A673 (cell line): ENCODE measurements around the gene PSMC6. TPM values are rescaled to one million over a fixed set of nuclear protein-coding genes. Genes with fewer than 3 reads are reported as not detected.

Experiments used
- BruUV-seq: library from RNA; stranded (reverse); fragments of 400-500 nt; replicated peaks from 2 replicates; lab custom pipeline; 2021; lab: Mats Ljungman, UMichigan
- CTCF ChIA-PET: fragments of 300-600 bp; sonication (Branson Sonifier 250); formaldehyde crosslinking; loops from one replicate; lab custom pipeline; 2022; ENCODE audit warnings: antibody characterized with exemption; lab: Charles Lee
- POLR2A ChIA-PET: fragments of 300-600 bp; sonication (Branson Sonifier 250); formaldehyde crosslinking; loops from one replicate; lab custom pipeline; 2022; ENCODE audit warnings: antibody characterized with exemption; ENCODE audit not compliant: low non-redundant PET; lab: Charles Lee
- DNase-seq: peaks from one replicate; pipeline ENCODE4 v3.0.0-alpha.2; 2015; ENCODE audit warnings: low spot score
- H3K27ac ChIP-seq: fragments of 200-600 bp; sonication (generic); 2 replicates; pipeline ENCODE4 v1.5.1; 2016; ENCODE audit warnings: mixed run types, low read depth, mild to moderate bottlenecking, mixed read lengths, antibody characterized with exemption, low read length; ENCODE audit not compliant: poor library complexity, severe bottlenecking
- H3K27me3 ChIP-seq: fragments of 200-600 bp; sonication (generic); replicated peaks from 2 replicates; pipeline ENCODE4 v1.6.1; 2017; ENCODE audit warnings: mixed run types, low read depth, mild to moderate bottlenecking, mixed read lengths, antibody characterized with exemption, low read length; ENCODE audit not compliant: insufficient read depth, poor library complexity
- H3K36me3 ChIP-seq: fragments of 200-600 bp; sonication (generic); 2 replicates; pipeline ENCODE4 v1.6.1; 2016; ENCODE audit warnings: mixed run types, mild to moderate bottlenecking, mixed read lengths, antibody characterized with exemption, low read length; ENCODE audit not compliant: insufficient read depth, poor library complexity, severe bottlenecking
- H3K4me1 ChIP-seq: fragments of 200-600 bp; sonication (generic); 2 replicates; pipeline ENCODE4 v1.6.1; 2017; ENCODE audit warnings: mixed run types, mild to moderate bottlenecking, mixed read lengths, antibody characterized with exemption, low read length; ENCODE audit not compliant: insufficient read depth, poor library complexity, severe bottlenecking
- H3K4me3 ChIP-seq: fragments of 200-600 bp; sonication (generic); 2 replicates; pipeline ENCODE4 v1.5.1; 2016; ENCODE audit warnings: low read depth, mixed run types, mild to moderate bottlenecking, mixed read lengths, low read length; ENCODE audit not compliant: poor library complexity, severe bottlenecking
- H3K9me3 ChIP-seq: fragments of 200-600 bp; sonication (generic); 2 replicates; pipeline ENCODE4 v1.6.1; 2016; ENCODE audit warnings: mixed run types, low read depth, mild to moderate bottlenecking, mixed read lengths, antibody characterized with exemption, low read length; ENCODE audit not compliant: poor library complexity, severe bottlenecking
- CTCF ChIP-seq: fragments of 300-800, 200-600 bp; sonication (generic); conservative IDR thresholded peaks from 2 replicates; pipeline ENCODE4 v1.5.1; 2017; ENCODE audit warnings: low read depth, mild to moderate bottlenecking, antibody characterized with exemption, low read length, moderate library complexity, mixed read lengths
- EZH2 ChIP-seq: fragments of 200-600 bp; sonication (generic); IDR thresholded peaks from 2 replicates; pipeline ENCODE4 v1.6.1; 2017; ENCODE audit warnings: borderline replicate concordance, low read depth, mild to moderate bottlenecking, mixed read lengths, antibody characterized with exemption, low read length; ENCODE audit not compliant: poor library complexity, severe bottlenecking
- intact Hi-C: fragments of 100-400 bp; cut with micrococcal nuclease; formaldehyde crosslinking; loops from one replicate; pipeline ENCODE4 v1.10.0; 2022; ENCODE audit not compliant: unreplicated experiment
- total RNA-seq: library from RNA; stranded (reverse); gene quantifications from 2 replicates; pipeline ENCODE4 v1.2.3, GENCODE V29; 2021

Gene PSMC6
- total RNA-seq, 1 experiment from 2014 or later, result 190 TPM

DNA sequence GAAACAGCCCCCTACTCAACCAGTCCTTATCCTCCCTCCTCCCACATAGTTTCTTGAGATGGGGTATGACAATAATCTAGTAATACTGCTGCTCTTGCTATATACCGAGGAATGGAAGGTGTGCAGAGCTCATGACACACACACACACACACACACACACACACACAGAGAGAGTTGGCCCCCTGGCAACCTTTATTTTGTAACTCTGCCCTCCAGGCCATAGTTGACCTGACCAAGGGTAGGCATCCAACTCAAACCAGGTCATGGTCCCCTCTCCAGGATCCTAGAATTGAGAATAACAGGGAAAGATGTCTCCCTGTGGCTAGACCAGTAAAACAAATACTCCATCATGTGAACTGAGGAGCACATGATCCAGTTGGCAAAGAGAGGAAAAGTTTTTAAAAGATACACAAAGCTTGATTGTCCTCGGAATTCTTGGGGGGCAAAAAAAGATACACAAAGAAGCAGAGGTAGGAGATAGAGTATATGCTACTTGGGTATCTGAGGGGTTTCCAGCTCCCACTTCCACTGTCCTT, 22.9 kb upstream of the PSMC6 start:
- CTCF ChIA-PET, result no interaction called here
- Histone ChIP-seq H3K9me3 (no peaks in the 10 kb centered on the region), H3K4me3 (no peak overlapping the region), H3K27ac (no peak overlapping the region), H3K36me3 (peaks cover 6% of the 10 kb centered on the region), H3K4me1 (peaks cover 11% of the 10 kb centered on the region), H3K27me3 (no peaks in the 10 kb centered on the region)
- no TSS peak for BruUV-seq
- intact Hi-C loops, result no loop called here
- DNase-seq, result no peak
- TF ChIP-seq EZH2 (no peak), CTCF (no peak)
- POLR2A ChIA-PET, result no interaction called here

- ChIA-PET CTCF (no interaction called here), POLR2A (no interaction called here)
- H3K9me3 ChIP-seq, result no peaks in the 10 kb centered on the region
- no peak for TF ChIP-seq CTCF
- TF ChIP-seq EZH2, result no peak
- no peak overlapping the region for H3K27ac ChIP-seq
- no peak overlapping the region for H3K4me3 ChIP-seq
- BruUV-seq, result no TSS peak
- H3K4me1 ChIP-seq, result peaks cover 11% of the 10 kb centered on the region
- intact Hi-C loops, result no loop called here
- H3K27me3 ChIP-seq, result no peaks in the 10 kb centered on the region
- no peak for DNase-seq
- peaks cover 6% of the 10 kb centered on the region for H3K36me3 ChIP-seq
Observed at GRCh38 chr14:52686176-52686575, 20.8 kb upstream of the PSMC6 start.

- Histone ChIP-seq H3K4me1 (peaks cover 25% of the 10 kb centered on the region), H3K36me3 (no peaks in the 10 kb centered on the region), H3K9me3 (no peaks in the 10 kb centered on the region), H3K27ac (no peak overlapping the region), H3K4me3 (no peak overlapping the region), H3K27me3 (no peaks in the 10 kb centered on the region)
- ChIA-PET CTCF (no interaction called here), POLR2A (no interaction called here)
- intact Hi-C loops, result loop anchor here (5.0 kb wide), 1 partner anchor 139 kb away; the partner anchor contains the start of genes GPR137C and TXNDC16
- BruUV-seq, result no TSS peak
- DNase-seq, result no peak
- TF ChIP-seq EZH2, result no peak
- no peak for TF ChIP-seq CTCF
Observed at GRCh38 chr14:52690983-52691760, 15.8 kb upstream of the PSMC6 start.
